Osteocyte (in vitro differentiated cells): ENCODE measurements around the gene AP1AR. TPM values are rescaled to one million over a fixed set of nuclear protein-coding genes. Genes with fewer than 3 reads are reported as not detected.

Experiments used
- DNase-seq: peaks from one replicate; pipeline ENCODE4 v3.0.0; 2021; ENCODE audit warnings: mixed read lengths; ENCODE audit not compliant: unreplicated experiment; ENCODE audit errors: extremely low spot score
- H3K27ac Mint-ChIP-seq: one replicate; pipeline ENCODE4 v1.8.0; 2021; ENCODE audit warnings: mild to moderate bottlenecking, mixed read lengths; ENCODE audit not compliant: unreplicated experiment
- H3K27me3 Mint-ChIP-seq: one replicate; pipeline ENCODE4 v1.8.0; 2021; ENCODE audit warnings: mixed read lengths; ENCODE audit not compliant: unreplicated experiment
- H3K36me3 Mint-ChIP-seq: one replicate; pipeline ENCODE4 v1.8.0; 2021; ENCODE audit warnings: mixed read lengths; ENCODE audit not compliant: unreplicated experiment
- H3K4me1 Mint-ChIP-seq: one replicate; pipeline ENCODE4 v1.8.0; 2021; ENCODE audit warnings: mixed read lengths; ENCODE audit not compliant: unreplicated experiment
- H3K4me3 Mint-ChIP-seq: one replicate; pipeline ENCODE4 v1.8.0; 2021; ENCODE audit warnings: mild to moderate bottlenecking, moderate library complexity, mixed read lengths; ENCODE audit not compliant: unreplicated experiment
- H3K9me3 Mint-ChIP-seq: one replicate; pipeline ENCODE4 v1.8.0; 2021; ENCODE audit warnings: mixed read lengths; ENCODE audit not compliant: unreplicated experiment
- total RNA-seq: library from RNA; stranded (reverse); gene quantifications from 2 replicates; pipeline ENCODE4 v1.2.1, GENCODE V29; 2021
- TF ChIP-seq, protein P1 (sequence below): fragments of 200-600 bp; sonication (generic); IDR thresholded peaks from 2 replicates; pipeline ENCODE4 v1.5.0; 2021; ENCODE audit warnings: antibody characterized with exemption, mild to moderate bottlenecking, moderate library complexity

Gene AP1AR
- total RNA-seq, 1 donor from 2014 or later: 13.4 TPM

DNA sequence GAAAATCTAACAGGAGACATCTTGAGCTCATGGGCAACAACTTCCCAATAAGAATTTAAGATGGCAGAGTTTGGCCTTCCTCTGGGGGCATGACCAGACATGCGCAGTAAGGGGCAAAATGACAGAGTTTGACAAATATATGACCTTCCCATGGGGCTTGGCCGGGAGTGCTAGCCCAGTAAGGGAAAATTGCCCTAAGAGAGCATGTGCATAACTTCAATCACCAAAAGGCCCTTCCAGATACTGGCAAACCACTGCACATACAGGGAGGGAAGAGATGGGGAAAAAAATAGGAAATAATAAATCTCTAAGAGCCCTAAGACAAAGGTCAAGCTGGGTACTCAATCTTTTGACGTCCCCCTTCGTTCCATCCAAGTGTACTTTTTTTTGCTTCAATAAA, 40.7 kb downstream of the AP1AR start:
- Mint-ChIP-seq H3K4me3 (no peak overlapping the region), H3K27me3 (no peaks in the 10 kb centered on the region), H3K27ac (no peak overlapping the region), H3K4me1 (peaks cover 6% of the 10 kb centered on the region), H3K9me3 (peaks cover 13% of the 10 kb centered on the region), H3K36me3 (peaks cover 32% of the 10 kb centered on the region)
- TF ChIP-seq, protein P1, sequence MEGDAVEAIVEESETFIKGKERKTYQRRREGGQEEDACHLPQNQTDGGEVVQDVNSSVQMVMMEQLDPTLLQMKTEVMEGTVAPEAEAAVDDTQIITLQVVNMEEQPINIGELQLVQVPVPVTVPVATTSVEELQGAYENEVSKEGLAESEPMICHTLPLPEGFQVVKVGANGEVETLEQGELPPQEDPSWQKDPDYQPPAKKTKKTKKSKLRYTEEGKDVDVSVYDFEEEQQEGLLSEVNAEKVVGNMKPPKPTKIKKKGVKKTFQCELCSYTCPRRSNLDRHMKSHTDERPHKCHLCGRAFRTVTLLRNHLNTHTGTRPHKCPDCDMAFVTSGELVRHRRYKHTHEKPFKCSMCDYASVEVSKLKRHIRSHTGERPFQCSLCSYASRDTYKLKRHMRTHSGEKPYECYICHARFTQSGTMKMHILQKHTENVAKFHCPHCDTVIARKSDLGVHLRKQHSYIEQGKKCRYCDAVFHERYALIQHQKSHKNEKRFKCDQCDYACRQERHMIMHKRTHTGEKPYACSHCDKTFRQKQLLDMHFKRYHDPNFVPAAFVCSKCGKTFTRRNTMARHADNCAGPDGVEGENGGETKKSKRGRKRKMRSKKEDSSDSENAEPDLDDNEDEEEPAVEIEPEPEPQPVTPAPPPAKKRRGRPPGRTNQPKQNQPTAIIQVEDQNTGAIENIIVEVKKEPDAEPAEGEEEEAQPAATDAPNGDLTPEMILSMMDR: no peak
- DNase-seq: no peak

- Mint-ChIP-seq H3K36me3 (peaks cover 26% of the 10 kb centered on the region), H3K9me3 (peaks cover 13% of the 10 kb centered on the region), H3K27ac (no peak overlapping the region), H3K27me3 (no peaks in the 10 kb centered on the region), H3K4me3 (no peak overlapping the region), H3K4me1 (peaks cover 6% of the 10 kb centered on the region)
- no peak for DNase-seq
- TF ChIP-seq, protein P1: no peak
These were observed 43.4 kb downstream of the AP1AR start for GRCh38 chr4:112274959-112275358.

GRCh38 chr4:112276113-112276512, 44.5 kb downstream of the AP1AR start:
- Mint-ChIP-seq H3K27me3 (no peaks in the 10 kb centered on the region), H3K27ac (no peak overlapping the region), H3K9me3 (peaks cover 13% of the 10 kb centered on the region), H3K4me1 (peaks cover 6% of the 10 kb centered on the region), H3K4me3 (no peak overlapping the region), H3K36me3 (peaks cover 26% of the 10 kb centered on the region)
- TF ChIP-seq, protein P1: no peak
- no peak for DNase-seq

DNA sequence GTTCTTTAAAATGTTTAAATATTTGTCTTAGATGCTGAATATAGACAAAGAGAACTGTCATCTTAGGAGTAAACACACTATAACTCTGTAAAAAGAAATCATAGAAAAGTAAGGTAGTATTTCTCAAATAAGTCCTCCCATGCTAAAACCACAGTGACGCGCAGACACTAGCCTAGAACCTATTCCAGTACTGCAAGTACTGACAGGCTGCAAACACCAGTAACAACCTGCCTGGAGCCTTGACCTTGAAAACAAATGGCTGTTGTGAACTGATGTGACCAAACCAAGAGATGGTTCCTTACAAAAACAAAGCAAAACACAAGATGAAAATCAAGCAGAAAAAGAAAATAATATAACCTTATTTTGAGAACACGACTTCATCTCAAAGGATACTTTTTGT, 45.6 kb downstream of the AP1AR start:
- TF ChIP-seq, protein P1: no peak
- H3K27ac Mint-ChIP-seq: no peak overlapping the region
- H3K9me3 Mint-ChIP-seq: peaks cover 6% of the 10 kb centered on the region
- no peak for DNase-seq
- peaks cover 6% of the 10 kb centered on the region for H3K4me1 Mint-ChIP-seq
- no peak overlapping the region for H3K4me3 Mint-ChIP-seq
- peaks cover 21% of the 10 kb centered on the region for H3K36me3 Mint-ChIP-seq
- H3K27me3 Mint-ChIP-seq: no peaks in the 10 kb centered on the region

GRCh38 chr4:112277705-112278448, 46.3 kb downstream of the AP1AR start:
- no peak overlapping the region for H3K27ac Mint-ChIP-seq
- H3K9me3 Mint-ChIP-seq: peaks cover under 1% of the 10 kb centered on the region
- no peak overlapping the region for H3K4me3 Mint-ChIP-seq

More at GRCh38 chr4:112277705-112278448, 46.3 kb downstream of the AP1AR start:
- peaks cover 6% of the 10 kb centered on the region for H3K4me1 Mint-ChIP-seq
- no peak for DNase-seq
- no peaks in the 10 kb centered on the region for H3K27me3 Mint-ChIP-seq
- TF ChIP-seq, protein P1: no peak
- H3K36me3 Mint-ChIP-seq: peaks cover 17% of the 10 kb centered on the region
